ENCODE results near the gene ABCF1. TPM values are rescaled to one million over a fixed set of nuclear protein-coding genes. Genes with fewer than 3 reads are reported as not detected.

ABCF1 gene
- total RNA-seq, 3 donors from 2014 or later = 167 to 181 (median 181) TPM

DNA sequence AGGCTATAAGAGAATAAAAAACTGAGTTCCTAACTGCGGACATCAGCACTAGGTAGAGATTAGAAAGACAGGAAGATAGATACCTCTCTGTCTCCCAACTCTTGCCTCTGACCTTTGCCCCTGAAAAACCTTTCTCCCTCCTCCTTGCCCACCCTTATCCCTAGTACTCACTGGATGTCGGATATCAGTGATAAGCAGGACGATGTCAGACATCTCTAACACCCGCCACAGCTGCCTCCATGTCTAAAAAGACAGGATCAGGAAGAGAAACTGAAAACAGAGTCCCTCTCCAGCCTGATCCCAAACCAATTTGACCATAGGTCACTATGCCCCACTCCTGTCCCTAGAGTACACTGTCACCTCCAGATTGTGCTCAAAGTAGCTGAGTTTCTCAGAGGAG, 16.8 kb upstream of the ABCF1 start:
- Mint-ChIP-seq H3K9me3 (no peaks in the 10 kb centered on the region), H3K4me3 (peak overlapping the region; percentile 98), H3K4me1 (ENCODE audit: low read depth) (peaks cover 28% of the 10 kb centered on the region), H3K27me3 (ENCODE audit: low read depth) (no peaks in the 10 kb centered on the region), H3K36me3 (ENCODE audit: insufficient read depth) (peaks cover 49% of the 10 kb centered on the region)
- DNase-seq (no peak), ATAC-seq (no peak)

DNA sequence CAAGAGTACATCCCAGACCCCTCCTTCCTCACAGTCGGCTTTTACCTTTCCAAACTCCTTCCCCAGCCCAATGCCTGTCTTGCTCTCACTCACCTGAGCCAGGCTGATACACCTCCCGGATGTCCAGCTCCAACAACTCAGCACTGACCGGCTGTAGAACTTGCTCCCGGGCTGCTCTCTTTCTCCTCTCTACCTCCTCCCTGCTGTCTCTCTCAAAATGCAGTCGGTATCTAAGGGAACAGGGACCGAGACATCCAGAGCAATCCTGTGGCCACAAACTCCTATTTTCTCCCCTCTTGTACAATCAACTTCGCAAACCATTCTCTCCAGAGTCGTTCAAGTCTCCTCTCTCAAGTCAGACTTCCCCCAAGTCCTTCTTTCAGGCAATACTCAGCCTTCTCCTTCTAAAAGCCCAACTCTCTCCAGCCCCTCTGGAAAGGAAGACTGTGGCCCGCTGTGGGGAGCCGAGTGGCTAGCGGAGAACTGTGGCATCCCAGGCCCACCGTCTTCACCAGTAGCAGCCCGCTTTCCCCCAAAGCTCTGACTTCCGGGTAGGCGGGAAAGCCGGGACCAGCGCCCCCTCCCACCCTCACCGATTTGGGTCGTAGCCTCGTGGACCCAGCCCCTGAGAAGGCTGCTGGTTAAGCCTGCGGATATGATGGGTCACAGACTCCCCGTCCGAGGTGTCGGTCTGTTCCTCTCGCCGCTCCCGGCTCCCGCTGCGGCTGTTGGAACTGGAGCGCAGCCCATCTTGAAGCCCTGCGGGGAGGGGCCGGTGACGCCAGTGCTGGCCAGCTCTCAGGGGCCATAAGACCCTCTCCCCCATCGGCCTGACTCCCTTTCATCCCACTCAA, 16.1 kb upstream of the ABCF1 start:
- DNase-seq (peak; percentile 11), ATAC-seq (no peak)
- Mint-ChIP-seq H3K4me1 (ENCODE audit: low read depth) (peaks cover 35% of the 10 kb centered on the region), H3K36me3 (ENCODE audit: insufficient read depth) (peaks cover 47% of the 10 kb centered on the region), H3K27me3 (ENCODE audit: low read depth) (no peaks in the 10 kb centered on the region), H3K4me3 (peak overlapping the region; percentile 98), H3K9me3 (no peaks in the 10 kb centered on the region)

- Mint-ChIP-seq H3K4me1 (ENCODE audit: low read depth) (peaks cover 36% of the 10 kb centered on the region), H3K27me3 (ENCODE audit: low read depth) (no peaks in the 10 kb centered on the region), H3K9me3 (no peaks in the 10 kb centered on the region), H3K4me3 (peak overlapping the region; percentile 98), H3K36me3 (ENCODE audit: insufficient read depth) (peaks cover 41% of the 10 kb centered on the region)
- DNase-seq = no peak
- no peak for ATAC-seq
These were observed 15.5 kb upstream of the ABCF1 start for GRCh38 chr6:30555816-30556065.

DNA sequence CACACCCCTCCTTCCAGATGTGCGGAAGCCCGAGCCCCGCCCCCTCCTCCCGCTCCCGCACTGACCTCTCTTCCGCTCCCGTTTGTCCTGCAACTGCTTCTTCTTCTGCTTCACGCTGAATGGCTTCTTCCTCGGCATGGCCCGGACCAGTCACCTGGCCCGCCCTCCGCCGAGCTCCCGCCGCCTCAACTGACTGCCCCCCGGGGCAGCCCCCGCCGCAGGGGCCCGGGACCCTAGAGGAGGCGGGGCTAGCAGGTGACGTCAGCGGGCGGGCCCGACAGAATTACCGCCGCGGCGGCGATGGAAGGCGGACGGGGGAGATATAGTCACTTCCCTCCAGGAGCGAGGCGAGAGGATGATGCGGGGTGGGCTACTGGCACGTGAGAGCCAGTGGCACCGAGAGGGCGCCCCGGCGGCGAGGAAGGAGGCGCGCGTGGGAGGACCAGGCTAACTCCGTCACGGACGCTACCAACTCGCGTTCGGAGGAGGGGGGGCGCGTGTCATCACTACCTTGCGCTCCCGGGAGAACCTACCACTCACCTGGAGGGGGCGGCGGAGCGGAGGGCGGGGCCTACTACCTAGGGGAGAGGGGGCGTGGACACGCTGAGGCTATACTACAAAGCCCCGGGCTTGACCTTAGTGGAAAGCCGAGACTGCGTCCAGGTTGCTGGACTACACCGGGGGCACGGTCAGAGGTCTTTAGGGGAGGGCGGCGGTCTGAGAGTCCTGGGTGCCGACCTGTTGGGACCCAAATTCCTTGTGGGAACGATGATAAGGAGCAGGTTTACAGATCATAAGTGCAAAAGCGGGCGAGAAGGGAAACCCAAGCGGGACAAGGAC, 15.0 kb upstream of the ABCF1 start, which contains the start of gene GNL1:
Gene GNL1, minus strand, starts transcription at position 424 of the 840 bp plus-strand sequence. Its CDS starts 286 bp downstream, at position 138.
- H3K4me1 Mint-ChIP-seq (ENCODE audit: low read depth) = peaks cover 36% of the 10 kb centered on the region
- H3K27me3 Mint-ChIP-seq (ENCODE audit: low read depth) = no peaks in the 10 kb centered on the region
- H3K4me3 Mint-ChIP-seq = peak within 1 kb of the TSS; percentile 98
- DNase-seq = peak; percentile 100
- peak; percentile 86 to 89 for ATAC-seq
- H3K9me3 Mint-ChIP-seq = no peaks in the 10 kb centered on the region
- H3K36me3 Mint-ChIP-seq (ENCODE audit: insufficient read depth) = peaks cover 37% of the 10 kb centered on the region

DNA sequence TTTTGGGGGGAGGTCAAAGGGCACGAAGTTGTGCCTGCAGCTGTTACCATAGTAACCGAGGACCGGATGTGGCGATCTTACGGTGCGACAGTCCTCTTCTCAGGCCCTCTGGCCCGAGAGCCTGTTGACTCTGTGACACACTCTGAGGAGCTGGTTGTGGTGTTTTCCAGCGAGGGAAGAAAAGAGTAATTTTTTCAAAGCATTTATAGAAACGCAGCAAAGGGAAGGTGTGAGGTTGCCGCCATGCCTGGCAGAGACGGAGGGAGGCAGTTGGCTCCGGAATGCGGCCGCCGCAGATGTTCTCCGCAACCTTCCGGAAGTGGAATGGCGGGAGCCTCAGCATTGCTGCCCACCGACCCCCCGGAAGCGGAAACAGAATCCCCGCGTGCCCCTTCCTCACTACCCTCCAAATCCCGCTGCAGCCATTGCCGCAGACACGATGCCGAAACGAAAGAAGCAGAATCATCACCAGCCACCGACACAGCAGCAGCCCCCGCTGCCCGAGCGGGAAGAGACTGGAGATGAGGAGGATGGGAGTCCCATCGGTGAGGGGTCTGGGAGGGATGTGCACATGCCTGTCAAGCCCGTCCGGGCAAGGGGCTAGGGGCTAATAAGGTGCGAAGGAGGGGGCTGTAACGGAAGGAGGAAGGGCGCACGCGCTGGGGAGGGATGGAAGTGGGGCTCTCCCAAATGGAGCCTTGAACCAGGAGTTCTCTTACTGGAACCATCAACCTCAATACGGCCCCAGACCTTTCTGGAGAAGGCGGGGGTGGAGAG, 14.1 kb upstream of the ABCF1 start, which contains the start of gene PRR3:
Gene PRR3, plus strand, starts transcription at position 390 of the 777 bp plus-strand sequence. Its CDS starts 50 bp downstream, at position 440.
- no peaks in the 10 kb centered on the region for H3K27me3 Mint-ChIP-seq (ENCODE audit: low read depth)
- peaks cover 36% of the 10 kb centered on the region for H3K4me1 Mint-ChIP-seq (ENCODE audit: low read depth)
- H3K36me3 Mint-ChIP-seq (ENCODE audit: insufficient read depth) = peaks cover 32% of the 10 kb centered on the region

GRCh38 chr6:30557683-30557981, 13.6 kb upstream of the ABCF1 start:
- Mint-ChIP-seq H3K4me3 (peak overlapping the region; percentile 98), H3K36me3 (ENCODE audit: insufficient read depth) (peaks cover 32% of the 10 kb centered on the region), H3K9me3 (no peaks in the 10 kb centered on the region), H3K27me3 (ENCODE audit: low read depth) (no peaks in the 10 kb centered on the region), H3K4me1 (ENCODE audit: low read depth) (peaks cover 36% of the 10 kb centered on the region)
- DNase-seq = peak; percentile 63
- peak; percentile 22 to 30 for ATAC-seq

More for the DNA sequence above, 14.1 kb upstream of the ABCF1 start, which contains the start of gene PRR3:
- ATAC-seq (peak; percentile 64 to 65), DNase-seq (peak; percentile 66)
- Mint-ChIP-seq H3K4me3 (peak within 1 kb of the TSS; percentile 98), H3K9me3 (no peaks in the 10 kb centered on the region)

DNA sequence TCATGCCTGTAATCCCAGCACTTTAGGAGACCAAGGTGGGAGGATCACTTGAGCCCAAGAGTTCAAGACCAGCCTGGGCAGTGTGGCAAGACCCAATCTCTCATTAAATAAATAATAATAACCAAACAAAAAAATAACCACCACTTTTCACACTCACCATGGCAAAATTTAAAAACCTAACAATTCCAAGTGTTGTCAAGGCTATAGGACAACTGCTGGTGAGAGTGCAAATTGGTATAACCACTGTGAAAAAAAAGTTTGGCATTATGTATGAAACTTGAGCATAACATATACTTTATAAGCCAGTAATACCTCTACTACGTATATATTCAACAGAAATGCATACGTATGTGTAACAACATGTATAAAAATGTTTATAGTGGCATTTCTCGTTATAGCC, 10.3 kb upstream of the ABCF1 start:
- Mint-ChIP-seq H3K4me1 (ENCODE audit: low read depth) (peaks cover 23% of the 10 kb centered on the region), H3K4me3 (no peak overlapping the region), H3K27me3 (ENCODE audit: low read depth) (no peaks in the 10 kb centered on the region), H3K9me3 (no peaks in the 10 kb centered on the region), H3K36me3 (ENCODE audit: insufficient read depth) (peaks cover 28% of the 10 kb centered on the region)
- ATAC-seq (no peak), DNase-seq (no peak)

GRCh38 chr6:30562470-30563425, 8.5 kb upstream of the ABCF1 start:
- Mint-ChIP-seq H3K9me3 (no peaks in the 10 kb centered on the region), H3K4me1 (ENCODE audit: low read depth) (peaks cover 22% of the 10 kb centered on the region), H3K4me3 (no peak overlapping the region), H3K36me3 (ENCODE audit: insufficient read depth) (peaks cover 25% of the 10 kb centered on the region), H3K27me3 (ENCODE audit: low read depth) (no peaks in the 10 kb centered on the region)
- DNase-seq = no peak
- ATAC-seq = no peak

DNA sequence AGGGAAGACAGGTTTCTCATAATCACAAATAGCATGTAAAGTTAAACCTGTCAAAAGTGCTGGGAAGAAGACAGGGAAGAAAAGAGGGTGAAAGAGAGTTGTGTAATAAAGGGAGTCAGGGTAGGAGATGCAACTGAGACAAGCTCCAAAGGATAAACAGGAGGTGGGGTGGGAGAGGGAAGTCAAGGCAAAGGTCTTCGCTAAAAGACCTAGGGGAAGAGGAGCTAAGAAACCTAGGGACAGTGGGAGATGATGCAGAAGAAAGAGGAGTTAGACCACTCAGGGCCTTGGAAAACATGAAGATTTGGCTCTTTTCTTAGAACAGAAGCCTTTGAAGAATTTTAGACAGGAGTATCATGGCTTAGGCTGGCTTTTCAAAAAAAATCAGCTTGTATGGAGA, 7.1 kb upstream of the ABCF1 start:
- DNase-seq = no peak
- Mint-ChIP-seq H3K9me3 (no peaks in the 10 kb centered on the region), H3K36me3 (ENCODE audit: insufficient read depth) (peaks cover 25% of the 10 kb centered on the region), H3K4me1 (ENCODE audit: low read depth) (peaks cover 20% of the 10 kb centered on the region), H3K27me3 (ENCODE audit: low read depth) (no peaks in the 10 kb centered on the region), H3K4me3 (no peak overlapping the region)
- ATAC-seq = no peak

DNA sequence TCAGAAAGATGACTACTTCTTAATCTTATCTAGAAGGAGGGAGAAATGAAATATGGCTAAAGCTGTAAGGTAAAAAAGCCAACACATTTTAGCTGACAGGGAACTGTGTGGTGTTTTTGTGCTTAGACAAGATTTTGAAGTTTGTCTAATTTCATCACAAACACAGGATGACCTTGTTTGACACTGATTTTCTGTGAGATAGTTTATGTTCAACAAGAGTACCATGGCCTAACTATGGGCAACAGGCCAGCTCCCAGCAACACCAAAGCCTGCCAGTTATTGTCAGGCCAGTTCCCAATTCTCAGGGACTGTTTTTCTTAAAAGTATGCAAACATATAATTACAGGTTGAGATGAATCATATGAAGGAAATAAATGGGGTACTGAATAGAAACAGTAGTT, 5.5 kb upstream of the ABCF1 start:
- no peaks in the 10 kb centered on the region for H3K27me3 Mint-ChIP-seq (ENCODE audit: low read depth)
- DNase-seq (no peak), ATAC-seq (no peak)
- H3K36me3 Mint-ChIP-seq (ENCODE audit: insufficient read depth) = peaks cover 21% of the 10 kb centered on the region
- H3K9me3 Mint-ChIP-seq = no peaks in the 10 kb centered on the region
- no peak overlapping the region for H3K4me3 Mint-ChIP-seq
- H3K4me1 Mint-ChIP-seq (ENCODE audit: low read depth) = peaks cover 25% of the 10 kb centered on the region

DNA sequence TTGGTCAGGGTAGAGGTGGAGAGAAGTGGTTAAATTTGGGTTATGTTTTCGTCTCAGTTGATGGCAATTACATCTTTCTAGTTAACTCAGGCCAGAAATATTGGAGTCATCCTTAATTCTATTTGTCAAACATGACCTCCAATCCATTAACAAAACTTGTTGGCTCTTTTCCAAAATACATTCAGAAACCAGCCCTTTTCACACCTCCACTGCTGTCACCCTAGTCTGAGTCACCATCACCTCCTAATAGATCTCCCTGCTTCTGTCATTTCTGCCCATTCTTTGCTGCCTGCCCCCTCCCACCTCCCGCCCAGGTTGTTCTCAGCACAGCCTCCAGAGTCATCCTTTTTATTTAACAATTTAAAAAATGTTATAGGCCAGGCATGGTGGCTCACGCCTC, 3.0 kb upstream of the ABCF1 start:
- no peaks in the 10 kb centered on the region for H3K27me3 Mint-ChIP-seq (ENCODE audit: low read depth)
- peaks cover 20% of the 10 kb centered on the region for H3K36me3 Mint-ChIP-seq (ENCODE audit: insufficient read depth)
- H3K4me3 Mint-ChIP-seq = peak overlapping the region; percentile 32
- peaks cover 46% of the 10 kb centered on the region for H3K4me1 Mint-ChIP-seq (ENCODE audit: low read depth)
- DNase-seq = peak; percentile 23
- H3K9me3 Mint-ChIP-seq = no peaks in the 10 kb centered on the region
- peak; percentile 59 for ATAC-seq

- H3K36me3 Mint-ChIP-seq (ENCODE audit: insufficient read depth) = peaks cover 20% of the 10 kb centered on the region
- peaks cover 63% of the 10 kb centered on the region for H3K4me1 Mint-ChIP-seq (ENCODE audit: low read depth)
- peak overlapping the region; percentile 97 for H3K4me3 Mint-ChIP-seq
- DNase-seq (no peak), ATAC-seq (no peak)
- no peaks in the 10 kb centered on the region for H3K9me3 Mint-ChIP-seq
- H3K27me3 Mint-ChIP-seq (ENCODE audit: low read depth) = no peaks in the 10 kb centered on the region
These were observed 979 bp upstream of the ABCF1 start for GRCh38 chr6:30570263-30570662.

DNA sequence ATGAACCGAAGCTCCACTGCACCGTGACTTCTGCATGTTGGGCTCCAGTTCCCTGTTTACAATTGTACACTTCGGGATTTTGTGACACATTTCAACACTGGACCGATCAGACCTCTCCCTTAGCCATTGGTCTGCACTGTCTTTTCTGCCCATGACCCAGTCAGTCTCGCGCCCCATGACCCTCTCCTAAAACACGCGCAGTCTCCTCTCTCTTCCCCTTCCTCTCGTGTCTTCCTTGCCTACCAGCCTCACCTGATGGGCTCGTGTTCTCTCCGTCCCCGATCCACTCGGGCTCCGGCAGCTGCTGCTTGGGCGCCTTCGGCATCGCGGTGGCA, 535 bp upstream of the ABCF1 start:
- no peak for DNase-seq
- H3K4me1 Mint-ChIP-seq (ENCODE audit: low read depth) = peaks cover 64% of the 10 kb centered on the region
- ATAC-seq = peak; percentile 2 to 8
- peaks cover 20% of the 10 kb centered on the region for H3K36me3 Mint-ChIP-seq (ENCODE audit: insufficient read depth)
- peak overlapping the region; percentile 97 for H3K4me3 Mint-ChIP-seq
- no peaks in the 10 kb centered on the region for H3K9me3 Mint-ChIP-seq
- H3K27me3 Mint-ChIP-seq (ENCODE audit: low read depth) = no peaks in the 10 kb centered on the region
